ENCODE data around the gene C8A. TPM values are rescaled to one million over a fixed set of nuclear protein-coding genes. Genes with fewer than 3 reads are reported as not detected.
A peak's percentile ranks its signal among the peaks of the same experiment; 100 is the strongest.

Gene C8A
- total and polyA plus RNA-seq, 4 experiments from 2014 or later = not detected

DNA sequence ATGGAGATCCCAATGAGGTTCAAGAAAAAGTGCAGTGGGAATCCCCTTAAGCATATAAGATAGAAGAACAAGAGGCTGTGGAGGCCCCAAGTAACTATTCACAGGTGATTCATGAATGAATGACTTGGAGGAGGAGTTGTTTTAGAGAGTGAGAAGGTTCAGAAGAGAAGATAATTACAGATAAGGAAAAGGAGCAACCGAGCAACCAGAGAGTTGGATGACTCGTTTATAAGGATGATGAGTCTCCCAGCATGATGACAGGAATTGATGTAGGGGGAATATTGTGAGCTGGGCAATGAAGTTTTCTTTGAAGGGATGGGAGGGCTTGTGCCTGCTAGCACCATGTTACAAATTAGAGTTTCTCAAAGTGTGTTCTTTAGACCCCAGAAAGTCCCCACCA is 9.8 kb downstream of the C8A start:
- H3K36me3 Mint-ChIP-seq = no peaks in the 10 kb centered on the region
- H3K4me3 Mint-ChIP-seq = no peak overlapping the region
- intact Hi-C loops (cut with micrococcal nuclease) = no loop called here
- CTCF ChIA-PET (ENCODE audit: partially characterized antibody) = no interaction called here
- H3K27me3 Mint-ChIP-seq = peaks cover 2% of the 10 kb centered on the region in 2 donors
- H3K27me3 ChIP-seq (ENCODE audit: insufficient read depth, low read length) = no peaks in the 10 kb centered on the region
- no peak overlapping the region for H3K27ac ChIP-seq (ENCODE audit: low read depth, low read length)
- H3K4me3 ChIP-seq (ENCODE audit: low read length in 2 of 2) = no peak overlapping the region
- peaks cover 0 to 6% (median 0%) of the 10 kb centered on the region in 8 donors for H3K9me3 Mint-ChIP-seq
- no peak for DNase-seq
- no peaks in the 10 kb centered on the region for H3K4me1 ChIP-seq (ENCODE audit: insufficient read depth, low read length)
- no peaks in the 10 kb centered on the region for H3K36me3 ChIP-seq (ENCODE audit: insufficient read depth, low read length)
- H3K9me3 ChIP-seq (ENCODE audit: control insufficient read depth in 1 of 2, low read length in 2 of 2) = no peaks in the 10 kb centered on the region
- H3K27ac Mint-ChIP-seq = no peak overlapping the region
- POLR2A ChIA-PET (ENCODE audit: partially characterized antibody) = no interaction called here
- no peaks in the 10 kb centered on the region for H3K4me1 Mint-ChIP-seq

DNA sequence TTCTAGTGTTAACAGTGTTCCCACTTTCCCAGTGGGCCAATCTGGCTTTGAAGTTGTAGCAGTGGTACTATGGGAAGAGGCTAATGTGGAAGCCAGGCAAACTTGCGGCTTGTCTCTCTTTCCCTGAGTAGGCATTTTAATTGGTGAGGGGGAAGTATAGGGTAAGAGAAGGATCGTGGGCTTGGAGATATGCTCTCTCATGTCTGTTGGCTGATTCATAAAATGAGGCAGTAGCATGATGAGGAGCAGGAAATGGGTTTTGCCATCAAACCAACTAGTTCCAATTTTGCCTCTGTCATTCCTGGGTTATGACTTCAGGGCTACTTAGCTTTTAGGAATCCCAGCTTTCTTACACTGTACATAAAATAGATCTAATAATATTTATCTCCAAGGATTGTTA is 12.1 kb downstream of the C8A start:
- H3K9me3 ChIP-seq (ENCODE audit: control insufficient read depth in 1 of 2, low read length in 2 of 2) = no peaks in the 10 kb centered on the region
- Mint-ChIP-seq H3K4me1 (no peaks in the 10 kb centered on the region), H3K9me3 (peaks cover 0 to 4% (median 0%) of the 10 kb centered on the region in 8 donors), H3K27ac (no peak overlapping the region), H3K36me3 (no peaks in the 10 kb centered on the region), H3K4me3 (no peak overlapping the region), H3K27me3 (peaks cover 3 to 4% of the 10 kb centered on the region in 2 donors)
- no peak for DNase-seq
- no peak overlapping the region for H3K4me3 ChIP-seq (ENCODE audit: low read length in 2 of 2)
- CTCF ChIA-PET (ENCODE audit: partially characterized antibody) = no interaction called here
- intact Hi-C loops (cut with micrococcal nuclease) = no loop called here
- H3K4me1 ChIP-seq (ENCODE audit: insufficient read depth, low read length) = no peaks in the 10 kb centered on the region
- POLR2A ChIA-PET (ENCODE audit: partially characterized antibody) = no interaction called here
- H3K27ac ChIP-seq (ENCODE audit: low read depth, low read length) = no peak overlapping the region
- no peaks in the 10 kb centered on the region for H3K36me3 ChIP-seq (ENCODE audit: insufficient read depth, low read length)
- no peaks in the 10 kb centered on the region for H3K27me3 ChIP-seq (ENCODE audit: insufficient read depth, low read length)

DNA sequence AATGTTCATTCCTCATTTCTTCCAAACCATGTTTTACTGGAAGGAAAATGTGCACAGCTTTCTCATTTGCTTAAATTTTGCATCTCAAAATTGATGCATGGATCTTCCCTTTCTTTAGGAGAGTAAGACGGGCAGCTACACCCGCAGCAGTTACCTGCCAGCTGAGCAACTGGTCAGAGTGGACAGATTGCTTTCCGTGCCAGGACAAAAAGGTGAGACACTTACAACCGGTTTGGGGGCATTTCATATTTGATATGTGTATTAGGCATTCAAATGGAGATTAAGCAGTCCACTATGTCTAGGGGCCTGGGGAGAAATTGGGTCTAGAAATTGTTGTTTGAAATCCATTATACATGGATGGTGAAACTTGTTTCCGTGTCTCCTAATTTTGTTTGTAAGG is 12.9 kb downstream of the C8A start:
- DNase-seq = no peak
- Mint-ChIP-seq H3K27ac (no peak overlapping the region), H3K4me1 (no peaks in the 10 kb centered on the region), H3K36me3 (no peaks in the 10 kb centered on the region), H3K27me3 (peaks cover 4 to 6% of the 10 kb centered on the region in 2 donors), H3K9me3 (peaks cover 0 to 3% (median 0%) of the 10 kb centered on the region in 8 donors), H3K4me3 (no peak overlapping the region)
- ChIA-PET POLR2A (ENCODE audit: partially characterized antibody) (no interaction called here), CTCF (ENCODE audit: partially characterized antibody) (no interaction called here)
- Histone ChIP-seq H3K4me1 (ENCODE audit: insufficient read depth, low read length) (no peaks in the 10 kb centered on the region), H3K9me3 (ENCODE audit: control insufficient read depth in 1 of 2, low read length in 2 of 2) (no peaks in the 10 kb centered on the region), H3K36me3 (ENCODE audit: insufficient read depth, low read length) (no peaks in the 10 kb centered on the region), H3K4me3 (ENCODE audit: low read length in 2 of 2) (no peak overlapping the region), H3K27me3 (ENCODE audit: insufficient read depth, low read length) (no peaks in the 10 kb centered on the region), H3K27ac (ENCODE audit: low read depth, low read length) (no peak overlapping the region)
- intact Hi-C loops (cut with micrococcal nuclease) = no loop called here

DNA sequence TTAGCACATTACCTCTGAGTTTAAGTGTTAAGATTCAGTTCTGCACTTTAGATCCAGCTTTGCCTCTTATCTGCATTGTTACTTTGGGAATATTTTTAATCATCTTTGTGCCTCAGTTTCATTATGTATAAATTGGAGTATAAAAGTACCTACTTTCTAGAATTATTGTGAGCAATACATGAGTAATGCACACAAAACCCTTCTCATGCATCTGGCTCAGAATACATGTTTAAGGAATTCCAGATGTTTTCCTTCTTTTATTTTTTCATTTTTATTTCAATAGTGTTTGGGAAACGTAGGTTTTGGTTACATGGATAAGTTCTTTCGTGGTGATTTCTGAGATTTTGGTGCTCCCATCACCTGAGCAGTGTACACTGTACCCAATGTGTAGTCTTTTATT is 14.2 kb downstream of the C8A start:
- no peak overlapping the region for H3K27ac Mint-ChIP-seq
- H3K9me3 Mint-ChIP-seq = peaks cover 0 to 3% (median 0%) of the 10 kb centered on the region in 8 donors
- ChIA-PET CTCF (ENCODE audit: partially characterized antibody) (no interaction called here), POLR2A (ENCODE audit: partially characterized antibody) (no interaction called here)
- Histone ChIP-seq H3K36me3 (ENCODE audit: insufficient read depth, low read length) (no peaks in the 10 kb centered on the region), H3K9me3 (ENCODE audit: control insufficient read depth in 1 of 2, low read length in 2 of 2) (no peaks in the 10 kb centered on the region), H3K27me3 (ENCODE audit: insufficient read depth, low read length) (no peaks in the 10 kb centered on the region), H3K27ac (ENCODE audit: low read depth, low read length) (no peak overlapping the region), H3K4me3 (ENCODE audit: low read length in 2 of 2) (no peak overlapping the region), H3K4me1 (ENCODE audit: insufficient read depth, low read length) (no peaks in the 10 kb centered on the region)
- H3K4me1 Mint-ChIP-seq = no peaks in the 10 kb centered on the region
- no peak overlapping the region for H3K4me3 Mint-ChIP-seq
- H3K36me3 Mint-ChIP-seq = no peaks in the 10 kb centered on the region
- intact Hi-C loops (cut with micrococcal nuclease) = no loop called here
- DNase-seq = no peak
- H3K27me3 Mint-ChIP-seq = peaks cover 4 to 7% of the 10 kb centered on the region in 2 donors

DNA sequence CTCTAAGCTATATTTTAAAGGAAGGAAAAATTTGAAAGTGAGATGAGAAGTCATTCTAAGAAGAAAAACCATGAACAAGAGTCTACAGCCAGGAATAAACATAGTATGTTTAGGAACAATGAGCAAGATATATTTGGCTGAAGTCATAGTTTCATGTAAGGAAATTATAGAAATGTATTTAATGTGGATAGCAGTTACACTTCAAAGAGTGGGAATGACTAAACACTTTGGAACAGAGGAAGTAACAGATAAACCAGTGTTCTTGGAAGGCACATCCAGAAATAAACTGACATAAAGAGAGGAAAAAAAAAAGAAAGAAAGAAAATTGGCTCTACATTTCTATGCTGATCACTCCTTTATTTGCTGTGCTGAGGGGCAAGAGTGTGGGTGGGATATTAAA is 18.0 kb downstream of the C8A start:
- POLR2A ChIA-PET (ENCODE audit: partially characterized antibody) = no interaction called here
- Mint-ChIP-seq H3K4me3 (no peak overlapping the region), H3K4me1 (no peaks in the 10 kb centered on the region), H3K27ac (no peak overlapping the region), H3K9me3 (peaks cover 0 to 3% (median 0%) of the 10 kb centered on the region in 8 donors), H3K36me3 (no peaks in the 10 kb centered on the region), H3K27me3 (peaks cover 4 to 5% of the 10 kb centered on the region in 2 donors)
- H3K27me3 ChIP-seq (ENCODE audit: insufficient read depth, low read length) = no peaks in the 10 kb centered on the region
- H3K27ac ChIP-seq (ENCODE audit: low read depth, low read length) = no peak overlapping the region
- CTCF ChIA-PET (ENCODE audit: partially characterized antibody) = no interaction called here
- DNase-seq = no peak
- intact Hi-C loops (cut with micrococcal nuclease) = no loop called here
- H3K4me3 ChIP-seq (ENCODE audit: low read length in 2 of 2) = no peak overlapping the region
- H3K9me3 ChIP-seq (ENCODE audit: control insufficient read depth in 1 of 2, low read length in 2 of 2) = no peaks in the 10 kb centered on the region
- no peaks in the 10 kb centered on the region for H3K4me1 ChIP-seq (ENCODE audit: insufficient read depth, low read length)
- H3K36me3 ChIP-seq (ENCODE audit: insufficient read depth, low read length) = no peaks in the 10 kb centered on the region

DNA sequence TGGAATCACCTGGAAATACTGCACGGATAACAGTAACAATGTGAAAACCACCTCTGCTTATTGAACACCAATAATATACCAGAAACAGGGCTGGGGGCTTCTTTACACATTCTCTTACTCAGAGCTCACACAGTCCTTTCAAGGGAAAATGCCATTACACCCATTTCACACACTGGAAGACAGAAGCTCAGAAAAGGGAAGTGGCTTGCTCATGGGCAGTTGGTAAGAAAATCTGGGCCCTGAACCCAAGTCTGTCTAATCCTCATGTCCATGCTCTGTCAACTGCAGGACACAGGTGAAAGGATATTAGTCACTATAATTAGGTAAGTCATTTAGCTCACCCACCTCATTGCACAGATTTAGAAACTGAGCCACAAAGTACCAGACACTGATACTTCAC is 18.6 kb downstream of the C8A start:
- Histone ChIP-seq H3K4me3 (ENCODE audit: low read length in 2 of 2) (no peak overlapping the region), H3K36me3 (ENCODE audit: insufficient read depth, low read length) (no peaks in the 10 kb centered on the region), H3K4me1 (ENCODE audit: insufficient read depth, low read length) (no peaks in the 10 kb centered on the region), H3K27me3 (ENCODE audit: insufficient read depth, low read length) (no peaks in the 10 kb centered on the region), H3K27ac (ENCODE audit: low read depth, low read length) (no peak overlapping the region), H3K9me3 (ENCODE audit: control insufficient read depth in 1 of 2, low read length in 2 of 2) (no peaks in the 10 kb centered on the region)
- Mint-ChIP-seq H3K4me1 (no peaks in the 10 kb centered on the region), H3K36me3 (no peaks in the 10 kb centered on the region), H3K27me3 (peaks cover 4 to 5% of the 10 kb centered on the region in 2 donors), H3K27ac (no peak overlapping the region), H3K4me3 (no peak overlapping the region), H3K9me3 (peaks cover 0 to 3% (median 0%) of the 10 kb centered on the region in 8 donors)
- DNase-seq = no peak
- intact Hi-C loops (cut with micrococcal nuclease) = no loop called here
- ChIA-PET CTCF (ENCODE audit: partially characterized antibody) (no interaction called here), POLR2A (ENCODE audit: partially characterized antibody) (no interaction called here)

DNA sequence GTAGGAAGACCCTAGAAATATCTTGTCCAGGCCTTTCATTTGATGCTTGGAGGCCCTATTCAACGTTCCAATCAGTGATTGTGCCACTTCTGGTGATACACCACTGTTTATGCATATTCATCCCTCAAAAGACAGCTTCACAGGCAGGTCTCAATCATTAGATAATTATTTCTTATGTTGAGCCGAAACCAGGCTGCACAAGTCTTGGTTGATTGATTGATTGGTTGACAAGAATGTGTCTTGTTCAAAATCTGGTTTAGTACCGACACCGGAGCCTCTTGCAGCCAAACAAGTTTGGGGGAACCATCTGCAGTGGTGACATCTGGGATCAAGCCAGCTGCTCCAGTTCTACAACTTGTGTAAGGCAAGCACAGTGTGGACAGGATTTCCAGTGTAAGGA is 20.1 kb downstream of the C8A start:
- Histone ChIP-seq H3K27me3 (ENCODE audit: insufficient read depth, low read length) (no peaks in the 10 kb centered on the region), H3K27ac (ENCODE audit: low read depth, low read length) (no peak overlapping the region), H3K9me3 (ENCODE audit: control insufficient read depth in 1 of 2, low read length in 2 of 2) (no peaks in the 10 kb centered on the region), H3K36me3 (ENCODE audit: insufficient read depth, low read length) (no peaks in the 10 kb centered on the region), H3K4me3 (ENCODE audit: low read length in 2 of 2) (no peak overlapping the region), H3K4me1 (ENCODE audit: insufficient read depth, low read length) (no peaks in the 10 kb centered on the region)
- Mint-ChIP-seq H3K27ac (no peak overlapping the region), H3K4me1 (no peaks in the 10 kb centered on the region), H3K36me3 (no peaks in the 10 kb centered on the region), H3K9me3 (peaks cover 0 to 3% (median 0%) of the 10 kb centered on the region in 8 donors), H3K4me3 (no peak overlapping the region), H3K27me3 (peaks cover 1 to 5% of the 10 kb centered on the region in 2 donors)
- intact Hi-C loops (cut with micrococcal nuclease) = no loop called here
- ChIA-PET CTCF (ENCODE audit: partially characterized antibody) (no interaction called here), POLR2A (ENCODE audit: partially characterized antibody) (no interaction called here)
- no peak for DNase-seq

DNA sequence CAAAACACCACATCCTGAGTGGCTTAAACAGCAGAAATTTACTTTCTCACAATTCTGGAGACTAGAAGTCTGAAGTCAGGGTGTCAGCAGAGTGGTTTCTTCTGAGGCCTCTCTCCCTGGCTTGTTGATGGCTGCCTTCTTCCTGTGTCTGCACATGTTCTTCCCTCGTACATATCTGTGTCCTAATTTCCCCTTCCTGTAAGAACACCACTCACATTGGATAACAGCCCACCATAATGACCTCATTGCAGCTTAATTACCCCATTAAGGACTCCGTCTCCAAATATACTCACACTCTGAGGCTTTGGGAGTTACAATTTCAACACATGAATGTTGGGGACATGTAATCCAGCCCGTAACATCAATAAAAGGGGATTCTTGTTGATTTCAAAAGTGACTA is 23.4 kb downstream of the C8A start:
- Histone ChIP-seq H3K9me3 (ENCODE audit: control insufficient read depth in 1 of 2, low read length in 2 of 2) (no peaks in the 10 kb centered on the region), H3K4me1 (ENCODE audit: insufficient read depth, low read length) (no peaks in the 10 kb centered on the region), H3K36me3 (ENCODE audit: insufficient read depth, low read length) (no peaks in the 10 kb centered on the region), H3K27ac (ENCODE audit: low read depth, low read length) (no peak overlapping the region), H3K27me3 (ENCODE audit: insufficient read depth, low read length) (no peaks in the 10 kb centered on the region), H3K4me3 (ENCODE audit: low read length in 2 of 2) (no peak overlapping the region)
- intact Hi-C loops (cut with micrococcal nuclease) = no loop called here
- Mint-ChIP-seq H3K36me3 (no peaks in the 10 kb centered on the region), H3K4me3 (no peak overlapping the region), H3K9me3 (no peaks in the 10 kb centered on the region), H3K27ac (peak overlapping the region in 1 of 7 donors; percentile 33), H3K4me1 (no peaks in the 10 kb centered on the region), H3K27me3 (no peaks in the 10 kb centered on the region)
- ChIA-PET POLR2A (ENCODE audit: partially characterized antibody) (no interaction called here), CTCF (ENCODE audit: partially characterized antibody) (no interaction called here)
- DNase-seq = no peak

All from CD4-positive, alpha-beta memory T cell (primary cell).